Glomerular visceral epithelial cell (primary cell): ENCODE data around the gene DFFB.

Source experiments
- DNase-seq: peaks from one replicate; pipeline ENCODE4 v3.0.0-alpha.2; 2016; ENCODE audit errors: extremely low spot score

Gene DFFB

GRCh38 chr1:3872546-3872945 is 15.3 kb downstream of the DFFB start:
- no peak for DNase-seq

- no peak for DNase-seq
Measured at GRCh38 chr1:3874736-3875135, 17.5 kb downstream of the DFFB start.

GRCh38 chr1:3876716-3877115 is 19.4 kb downstream of the DFFB start:
- no peak for DNase-seq

- no peak for DNase-seq
Measured at GRCh38 chr1:3879099-3879498, 21.8 kb downstream of the DFFB start.

GRCh38 chr1:3879787-3880428 is 22.6 kb downstream of the DFFB start:
- no peak for DNase-seq

- DNase-seq: no peak
Measured at GRCh38 chr1:3880429-3881192, 23.3 kb downstream of the DFFB start.

GRCh38 chr1:3881193-3881480 is 23.9 kb downstream of the DFFB start:
- DNase-seq: no peak

- DNase-seq: no peak
Measured at GRCh38 chr1:3883194-3883925, 26.1 kb downstream of the DFFB start.

- DNase-seq: no peak
Measured at GRCh38 chr1:3884966-3885365, 27.7 kb downstream of the DFFB start.

- DNase-seq: no peak
Measured at GRCh38 chr1:3885611-3886010, 28.3 kb downstream of the DFFB start.

GRCh38 chr1:3886106-3886670 is 28.9 kb downstream of the DFFB start:
- no peak for DNase-seq

GRCh38 chr1:3886691-3887090 is 29.4 kb downstream of the DFFB start:
- no peak for DNase-seq

- DNase-seq: no peak
Measured at GRCh38 chr1:3888301-3888700, 31.0 kb downstream of the DFFB start.

- DNase-seq: no peak
Measured at GRCh38 chr1:3889936-3890335, 32.7 kb downstream of the DFFB start.

GRCh38 chr1:3890389-3891328 is 33.4 kb downstream of the DFFB start:
- DNase-seq: no peak

GRCh38 chr1:3891329-3891865 is 34.1 kb downstream of the DFFB start:
- no peak for DNase-seq

GRCh38 chr1:3892748-3893147 is 35.5 kb downstream of the DFFB start:
- no peak for DNase-seq

- DNase-seq: no peak
Measured at GRCh38 chr1:3893190-3893589, 35.9 kb downstream of the DFFB start.

- no peak for DNase-seq
Measured at GRCh38 chr1:3894626-3895278, 37.5 kb downstream of the DFFB start.

- DNase-seq: no peak
Measured at GRCh38 chr1:3895279-3895950, 38.1 kb downstream of the DFFB start.
